ENCODE results near the gene BACH2.

The BACH2 gene

GRCh38 chr6:89956182-89956581 lies 340.5 kb downstream of the BACH2 start:
- in situ Hi-C loops (cut with MboI; ENCODE audit: low sequenced_read_pairs), result no loop called here

DNA sequence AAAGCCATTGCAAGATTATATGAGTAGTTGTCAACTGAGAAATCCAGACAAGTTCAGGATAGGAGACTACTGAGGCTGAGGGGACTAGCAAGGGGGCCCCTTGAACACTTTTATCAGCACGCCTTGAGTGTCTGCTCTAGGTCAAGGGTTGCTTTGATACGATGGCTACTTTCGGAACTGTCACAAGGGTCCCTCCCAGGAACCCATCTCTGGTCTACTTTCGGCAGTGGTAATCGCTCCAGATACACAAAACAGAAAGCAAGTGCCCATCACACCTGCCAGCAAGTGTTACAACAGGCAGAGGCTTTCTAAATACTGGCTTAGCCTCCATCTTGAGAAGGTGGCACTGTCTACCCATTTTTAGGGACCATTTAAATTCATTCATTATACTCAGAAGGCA lies 341.3 kb downstream of the BACH2 start:
- in situ Hi-C loops (cut with MboI; ENCODE audit: low sequenced_read_pairs), result no loop called here

GRCh38 chr6:89954721-89955148 lies 341.9 kb downstream of the BACH2 start:
- in situ Hi-C loops (cut with MboI; ENCODE audit: low sequenced_read_pairs), result no loop called here

- in situ Hi-C loops (cut with MboI; ENCODE audit: low sequenced_read_pairs), result no loop called here
These were observed 344.0 kb downstream of the BACH2 start for GRCh38 chr6:89952686-89953085.

DNA sequence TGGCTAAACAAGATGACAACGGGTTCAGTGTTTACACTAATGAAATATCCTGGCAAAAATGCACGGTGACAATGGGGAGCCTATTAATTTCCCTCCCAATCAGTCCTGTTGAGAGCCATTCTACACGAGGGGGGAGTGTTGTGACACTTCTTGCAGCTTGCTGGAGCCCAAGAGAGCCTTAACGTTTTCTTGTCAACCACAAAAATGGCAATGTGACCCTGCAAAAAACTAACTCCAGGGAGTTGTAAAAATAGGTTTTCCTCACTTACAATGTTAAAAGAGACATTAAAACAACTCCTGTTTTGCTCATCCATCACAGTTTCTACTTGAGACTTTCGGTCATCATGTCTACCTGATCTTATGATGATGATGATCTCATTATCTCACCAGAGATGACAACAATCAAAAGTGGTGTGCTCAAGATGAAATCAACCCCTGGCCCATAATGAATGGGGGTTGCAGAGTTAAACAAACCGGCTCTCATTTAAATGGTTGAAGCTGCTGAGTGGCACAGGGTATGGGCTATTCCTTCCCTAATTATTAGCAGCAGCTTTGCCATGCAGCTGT lies 344.5 kb downstream of the BACH2 start:
- in situ Hi-C loops (cut with MboI; ENCODE audit: low sequenced_read_pairs), result no loop called here

DNA sequence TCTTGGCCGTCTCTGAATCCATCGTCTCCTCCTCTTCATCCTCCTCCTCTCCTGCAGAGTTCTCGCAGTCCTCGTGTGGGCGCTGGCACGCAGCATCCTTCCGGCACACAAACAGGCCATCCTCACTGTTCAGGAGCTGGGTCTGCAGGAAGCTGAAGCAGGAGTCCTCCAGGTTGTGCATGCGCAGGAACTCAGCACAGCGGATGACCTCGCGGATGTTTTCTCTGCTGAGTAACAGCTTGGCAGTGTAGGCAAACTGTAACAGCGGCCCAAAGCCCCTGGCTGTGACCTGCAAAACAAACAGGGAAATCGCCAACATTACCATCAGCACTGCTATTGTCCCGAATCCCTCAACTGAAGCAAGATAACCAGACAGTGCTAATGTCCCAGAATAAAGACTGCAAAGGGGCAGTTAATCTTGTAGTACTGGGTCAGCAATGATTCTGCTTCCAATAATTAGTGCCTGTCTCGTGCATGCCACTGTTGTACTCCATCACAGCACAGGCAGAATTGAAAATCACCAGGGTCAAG lies 345.0 kb downstream of the BACH2 start:
- in situ Hi-C loops (cut with MboI; ENCODE audit: low sequenced_read_pairs), result no loop called here

DNA sequence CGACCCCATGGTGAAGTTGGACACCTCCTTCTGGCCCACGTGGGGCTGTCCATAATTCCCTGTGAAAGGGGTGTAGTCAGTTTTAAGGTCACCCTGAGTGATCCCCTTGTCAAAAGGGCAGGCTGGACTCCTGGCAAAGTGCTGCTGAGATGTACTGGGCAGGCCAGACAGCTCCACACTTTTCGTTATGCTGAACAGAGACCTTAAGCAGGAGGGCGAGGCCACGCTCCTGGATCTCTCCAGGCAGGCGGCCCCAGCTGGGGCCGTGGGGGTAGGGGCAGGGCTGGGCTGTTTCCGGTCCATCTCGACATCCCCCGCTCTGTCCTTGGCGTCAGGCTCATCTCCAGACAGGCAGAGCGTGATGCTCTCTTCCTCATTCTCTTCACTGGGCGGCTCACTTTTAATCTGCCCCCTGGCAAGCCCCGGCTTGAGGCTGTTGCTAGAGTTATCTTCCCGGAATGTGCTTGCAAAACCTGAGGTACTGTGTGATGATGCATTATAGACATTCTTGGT lies 345.7 kb downstream of the BACH2 start:
- in situ Hi-C loops (cut with MboI; ENCODE audit: low sequenced_read_pairs), result no loop called here

DNA sequence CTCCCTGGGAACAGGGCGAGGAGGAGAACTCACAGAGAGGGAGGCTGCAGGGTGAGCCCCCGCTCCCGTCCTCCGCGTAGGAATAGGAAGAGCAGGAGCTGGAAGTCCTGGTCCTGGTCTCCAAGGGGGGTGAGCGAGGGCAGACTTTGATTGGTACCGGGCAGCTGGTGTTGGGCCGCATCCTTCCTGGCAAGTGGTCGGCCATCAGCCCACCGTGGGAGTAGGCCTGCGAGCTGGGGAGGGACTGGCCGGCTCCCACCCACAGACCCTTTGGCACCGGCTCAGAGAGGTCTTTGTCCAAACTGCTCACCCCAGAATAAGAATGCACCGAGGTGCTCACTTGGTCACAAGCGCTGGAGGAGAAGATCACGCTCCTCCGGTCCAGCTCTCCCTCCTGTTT lies 346.2 kb downstream of the BACH2 start:
- in situ Hi-C loops (cut with MboI; ENCODE audit: low sequenced_read_pairs), result no loop called here

DNA sequence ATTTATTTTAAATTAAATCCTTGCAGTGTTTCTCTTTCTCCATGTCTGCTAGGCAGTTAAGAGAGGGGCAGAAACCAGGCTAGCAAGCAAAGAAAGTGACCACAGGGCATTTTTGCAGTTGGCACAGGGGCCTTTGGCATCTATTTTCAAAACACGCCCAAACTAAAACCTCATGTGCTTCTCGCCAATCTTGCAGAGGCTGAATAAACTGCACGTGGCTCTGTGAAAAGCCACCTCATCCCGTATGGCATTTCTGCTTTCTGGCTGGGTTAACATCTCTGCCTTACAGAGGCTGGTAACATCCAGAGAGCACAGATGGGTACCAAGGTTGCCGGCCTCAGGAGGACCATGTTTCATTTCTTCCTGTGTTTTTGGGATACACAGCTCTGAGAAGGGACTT lies 347.8 kb downstream of the BACH2 start:
- in situ Hi-C loops (cut with MboI; ENCODE audit: low sequenced_read_pairs), result loop anchor here (10.0 kb wide), 1 partner anchor 526 kb away; no protein-coding TSS in a partner anchor

DNA sequence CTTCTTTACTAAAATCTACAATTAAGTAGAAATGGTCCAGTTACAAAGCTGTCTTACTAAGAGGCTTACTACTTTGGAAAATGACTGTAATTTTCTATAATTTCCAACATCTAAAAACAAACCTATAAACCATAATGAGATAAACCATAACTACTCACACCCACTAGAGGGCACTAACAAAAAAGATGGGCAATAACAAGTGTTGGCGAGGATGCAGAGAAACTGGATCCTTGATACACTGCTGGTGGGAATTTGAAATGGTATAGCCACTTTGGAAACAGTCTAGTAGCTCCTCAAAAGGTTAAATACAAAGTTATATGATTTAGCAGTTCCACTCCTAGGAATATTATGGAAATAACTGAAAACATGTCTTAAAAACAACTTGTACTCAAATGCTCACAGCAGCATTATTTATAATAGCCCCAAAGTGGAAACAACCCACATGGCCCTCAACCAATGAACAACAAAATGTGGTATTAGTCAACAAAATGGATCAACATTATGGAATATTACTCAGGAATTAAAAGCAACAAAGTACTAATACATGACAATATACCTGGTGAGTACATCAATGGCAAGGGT lies 351.7 kb downstream of the BACH2 start:
- in situ Hi-C loops (cut with MboI; ENCODE audit: low sequenced_read_pairs), result loop anchor here (10.0 kb wide), 1 partner anchor 530 kb away; no protein-coding TSS in a partner anchor

- in situ Hi-C loops (cut with MboI; ENCODE audit: low sequenced_read_pairs), result loop anchor here (10.0 kb wide), 1 partner anchor 531 kb away; no protein-coding TSS in a partner anchor
These were observed 352.4 kb downstream of the BACH2 start for GRCh38 chr6:89944181-89944755.

GRCh38 chr6:89942601-89943000 lies 354.0 kb downstream of the BACH2 start:
- in situ Hi-C loops (cut with MboI; ENCODE audit: low sequenced_read_pairs), result loop anchor here (10.0 kb wide), 1 partner anchor 532 kb away; no protein-coding TSS in a partner anchor

DNA sequence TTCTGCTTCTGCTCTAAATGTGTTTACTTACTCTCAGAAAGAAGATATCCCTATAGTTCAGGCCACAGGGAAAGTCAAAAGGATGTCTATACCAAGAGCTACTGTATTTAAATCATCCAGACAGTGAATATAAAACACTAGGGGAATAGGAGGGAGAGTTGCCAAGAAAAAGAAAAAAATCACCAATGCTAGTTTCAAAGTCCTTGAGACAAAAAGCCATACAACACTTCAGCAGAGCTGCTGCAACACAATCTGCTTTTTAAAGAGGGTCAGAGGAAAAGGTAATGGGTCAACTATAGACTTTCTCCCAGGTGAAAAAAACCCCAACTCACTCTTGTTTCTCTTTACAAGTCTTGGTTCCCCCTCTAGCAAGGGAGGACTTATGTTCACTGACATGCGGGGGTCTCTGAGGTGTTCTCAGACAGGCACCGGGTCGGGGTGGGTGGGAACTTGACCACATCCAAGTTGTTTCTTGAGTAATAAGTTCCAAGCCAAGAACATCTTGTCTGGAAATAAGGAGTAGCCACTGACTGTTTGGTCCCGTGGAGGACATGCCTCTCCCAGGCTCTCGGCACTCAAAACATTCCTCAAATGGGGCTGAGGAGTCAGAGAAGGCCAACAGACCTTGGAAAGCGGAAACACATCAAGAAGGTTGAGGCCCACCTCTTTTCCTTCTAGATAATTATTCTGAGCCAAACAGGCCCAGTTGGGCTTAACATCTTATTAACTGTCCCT lies 354.7 kb downstream of the BACH2 start:
- in situ Hi-C loops (cut with MboI; ENCODE audit: low sequenced_read_pairs), result loop anchor here (10.0 kb wide), 1 partner anchor 533 kb away; no protein-coding TSS in a partner anchor

DNA sequence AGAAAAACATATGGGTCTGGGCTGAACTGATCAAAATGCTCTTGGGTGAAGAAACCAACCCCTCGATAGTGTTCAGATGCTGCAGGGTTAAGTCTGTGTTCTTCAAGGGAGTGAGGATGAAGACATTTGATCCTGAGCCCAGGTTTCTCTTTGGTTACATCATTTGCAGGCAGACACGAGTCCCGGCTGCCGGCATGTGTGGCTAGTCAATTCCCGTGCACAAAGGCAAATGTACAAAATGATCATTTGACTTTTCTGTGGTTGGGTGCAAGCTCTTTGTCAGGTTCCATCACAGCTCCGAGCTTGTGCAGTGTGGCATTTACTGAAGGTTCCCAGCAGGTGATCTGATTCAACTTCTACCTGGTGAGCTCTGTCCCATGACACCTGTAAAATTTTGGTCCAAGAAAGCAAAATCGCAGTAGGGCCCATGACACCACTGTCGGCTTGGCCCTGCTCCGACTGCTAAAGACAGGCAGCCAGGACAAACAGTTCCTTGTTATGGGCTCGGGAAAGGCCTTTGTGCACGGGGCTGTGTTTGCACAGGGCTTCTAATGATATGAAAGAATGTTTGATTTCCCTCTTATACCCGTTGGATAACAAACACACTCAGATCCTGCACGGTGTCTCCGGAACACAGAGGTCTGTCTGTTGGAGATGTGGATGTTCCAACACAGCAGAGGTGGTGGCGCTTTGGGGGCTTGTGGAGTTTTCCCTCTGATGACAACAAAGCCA lies 355.4 kb downstream of the BACH2 start:
- in situ Hi-C loops (cut with MboI; ENCODE audit: low sequenced_read_pairs), result loop anchor here (10.0 kb wide), 1 partner anchor 534 kb away; no protein-coding TSS in a partner anchor

- in situ Hi-C loops (cut with MboI; ENCODE audit: low sequenced_read_pairs), result loop anchor here (10.0 kb wide), 1 partner anchor 534 kb away; no protein-coding TSS in a partner anchor
These were observed 356.2 kb downstream of the BACH2 start for GRCh38 chr6:89940225-89941027.

DNA sequence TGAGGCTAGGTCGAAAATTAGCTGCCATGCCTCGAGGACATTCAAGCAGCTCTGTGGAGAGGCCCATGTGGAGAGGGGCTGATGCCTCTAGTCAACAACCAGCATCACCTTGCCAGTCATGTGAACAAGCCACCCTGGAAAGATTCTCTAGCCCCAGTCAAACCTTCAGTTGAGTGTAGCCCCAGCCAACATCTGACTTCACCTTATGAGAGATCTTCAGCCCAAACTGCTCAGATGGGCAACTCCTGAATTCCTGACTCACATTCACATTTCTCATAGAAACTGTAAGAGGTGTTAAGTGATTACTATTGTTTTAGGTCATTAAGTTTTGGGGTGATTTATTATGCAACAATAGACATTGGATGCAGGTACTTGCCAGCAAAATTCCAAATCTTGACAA lies 357.5 kb downstream of the BACH2 start:
- in situ Hi-C loops (cut with MboI; ENCODE audit: low sequenced_read_pairs), result no loop called here

DNA sequence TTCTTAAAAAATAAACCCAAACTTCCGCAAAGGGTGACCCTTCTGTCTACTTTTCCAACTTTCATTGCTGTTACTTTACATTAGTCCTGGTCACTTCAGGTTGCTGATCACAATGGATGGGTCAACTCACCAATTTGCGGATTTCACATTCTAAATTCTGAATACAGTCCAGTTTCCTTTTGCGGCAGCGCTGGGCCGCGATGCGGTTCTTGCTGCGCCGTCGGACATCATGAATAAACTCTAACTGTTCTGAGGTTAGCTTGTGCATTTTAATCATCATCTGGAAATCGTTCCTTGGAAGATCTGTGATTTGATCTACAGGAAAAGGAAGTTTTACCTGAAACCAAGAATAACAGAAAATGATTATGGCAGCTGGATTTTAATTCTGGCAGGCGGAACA lies 358.6 kb downstream of the BACH2 start:
- in situ Hi-C loops (cut with MboI; ENCODE audit: low sequenced_read_pairs), result no loop called here

DNA sequence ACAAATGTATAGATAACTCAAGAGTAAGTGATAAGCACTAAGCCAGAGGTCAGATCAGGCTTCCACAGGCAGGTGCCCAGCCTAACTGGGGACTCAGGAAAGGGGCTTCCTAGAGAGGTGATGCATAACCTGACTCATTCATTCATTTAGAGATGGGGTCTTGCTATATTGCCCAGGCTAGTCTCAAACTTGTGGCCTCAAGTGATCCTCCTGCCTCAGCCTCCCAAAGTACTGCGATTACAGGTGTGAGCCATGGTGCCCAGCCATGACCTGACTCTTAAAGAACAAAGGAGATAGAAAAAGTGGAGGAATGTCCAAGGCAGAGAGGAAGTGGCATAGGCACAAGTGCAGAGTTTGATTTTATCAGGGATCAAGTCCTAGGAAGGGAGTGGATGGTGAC lies 360.5 kb downstream of the BACH2 start:
- in situ Hi-C loops (cut with MboI; ENCODE audit: low sequenced_read_pairs), result no loop called here

GRCh38 chr6:89934685-89935366 lies 361.8 kb downstream of the BACH2 start:
- in situ Hi-C loops (cut with MboI; ENCODE audit: low sequenced_read_pairs), result no loop called here
